ENCODE results near the gene TRAP1. TPM values are rescaled to one million over a fixed set of nuclear protein-coding genes. Genes with fewer than 3 reads are reported as not detected.

The TRAP1 gene
- total RNA-seq, 2 experiments from 2014 or later = 68.0 to 75.9 TPM

- no peaks in the 10 kb centered on the region for H3K27me3 Mint-ChIP-seq
- H3K36me3 ChIP-seq (ENCODE audit: insufficient read depth, low read length) = peaks cover 82% of the 10 kb centered on the region
- no peaks in the 10 kb centered on the region for H3K9me3 ChIP-seq (ENCODE audit: control insufficient read depth in 1 of 2, insufficient read depth in 1 of 2, low read length in 2 of 2)
- no peaks in the 10 kb centered on the region for H3K27me3 ChIP-seq (ENCODE audit: control insufficient read depth in 1 of 2, insufficient read depth in 2 of 2, low read length in 2 of 2)
- no peaks in the 10 kb centered on the region for H3K4me1 ChIP-seq (ENCODE audit: insufficient read depth, low read length)
- ATAC-seq (ENCODE audit: poor library complexity) (no peak), DNase-seq (no peak)
- POLR2A ChIA-PET = no interaction called here
- H3K9me3 Mint-ChIP-seq = no peaks in the 10 kb centered on the region
- H3K4me1 Mint-ChIP-seq (ENCODE audit: low read depth) = no peaks in the 10 kb centered on the region
- no peak overlapping the region for H3K4me3 ChIP-seq (ENCODE audit: low read length)
- no peak overlapping the region for H3K27ac ChIP-seq (ENCODE audit: low read depth in 1 of 2, low read length in 2 of 2)
- TF ChIP-seq CTCF (IDR thresholded peaks at IDR 0.05) = no peak
- no peak overlapping the region for H3K4me3 Mint-ChIP-seq
- intact Hi-C loops (cut with DNase I, micrococcal nuclease) = no loop called here
- CTCF ChIA-PET = interaction anchor here (1.7 kb wide), 1 partner anchor 41 kb away, joined by 3 read pairs; no protein-coding TSS in a partner anchor
- H3K27ac Mint-ChIP-seq = no peak overlapping the region
- H3K36me3 Mint-ChIP-seq (ENCODE audit: low read depth) = peaks cover 86% of the 10 kb centered on the region
Measured at GRCh38 chr16:3731126-3731935, 14.0 kb upstream of the TRAP1 start.

GRCh38 chr16:3730161-3731125 lies 13.1 kb upstream of the TRAP1 start:
- H3K27me3 Mint-ChIP-seq = no peaks in the 10 kb centered on the region
- peaks cover 78% of the 10 kb centered on the region for H3K36me3 Mint-ChIP-seq (ENCODE audit: low read depth)
- H3K4me1 Mint-ChIP-seq (ENCODE audit: low read depth) = no peaks in the 10 kb centered on the region
- ATAC-seq (ENCODE audit: poor library complexity) (no peak), DNase-seq (no peak)
- H3K27ac ChIP-seq (ENCODE audit: low read depth in 1 of 2, low read length in 2 of 2) = no peak overlapping the region
- H3K9me3 ChIP-seq (ENCODE audit: control insufficient read depth in 1 of 2, insufficient read depth in 1 of 2, low read length in 2 of 2) = no peaks in the 10 kb centered on the region
- no peak overlapping the region for H3K4me3 Mint-ChIP-seq
- no peak overlapping the region for H3K4me3 ChIP-seq (ENCODE audit: low read length)
- no peak for TF ChIP-seq CTCF (IDR thresholded peaks at IDR 0.05)
- intact Hi-C loops (cut with DNase I, micrococcal nuclease) = no loop called here
- H3K9me3 Mint-ChIP-seq = no peaks in the 10 kb centered on the region
- no peaks in the 10 kb centered on the region for H3K4me1 ChIP-seq (ENCODE audit: insufficient read depth, low read length)
- ChIA-PET CTCF (interaction anchor here (1.7 kb wide), 1 partner anchor 40 kb away, joined by 3 read pairs; no protein-coding TSS in a partner anchor), POLR2A (no interaction called here)
- H3K27ac Mint-ChIP-seq = no peak overlapping the region
- H3K36me3 ChIP-seq (ENCODE audit: insufficient read depth, low read length) = peaks cover 73% of the 10 kb centered on the region
- no peaks in the 10 kb centered on the region for H3K27me3 ChIP-seq (ENCODE audit: control insufficient read depth in 1 of 2, insufficient read depth in 2 of 2, low read length in 2 of 2)

DNA sequence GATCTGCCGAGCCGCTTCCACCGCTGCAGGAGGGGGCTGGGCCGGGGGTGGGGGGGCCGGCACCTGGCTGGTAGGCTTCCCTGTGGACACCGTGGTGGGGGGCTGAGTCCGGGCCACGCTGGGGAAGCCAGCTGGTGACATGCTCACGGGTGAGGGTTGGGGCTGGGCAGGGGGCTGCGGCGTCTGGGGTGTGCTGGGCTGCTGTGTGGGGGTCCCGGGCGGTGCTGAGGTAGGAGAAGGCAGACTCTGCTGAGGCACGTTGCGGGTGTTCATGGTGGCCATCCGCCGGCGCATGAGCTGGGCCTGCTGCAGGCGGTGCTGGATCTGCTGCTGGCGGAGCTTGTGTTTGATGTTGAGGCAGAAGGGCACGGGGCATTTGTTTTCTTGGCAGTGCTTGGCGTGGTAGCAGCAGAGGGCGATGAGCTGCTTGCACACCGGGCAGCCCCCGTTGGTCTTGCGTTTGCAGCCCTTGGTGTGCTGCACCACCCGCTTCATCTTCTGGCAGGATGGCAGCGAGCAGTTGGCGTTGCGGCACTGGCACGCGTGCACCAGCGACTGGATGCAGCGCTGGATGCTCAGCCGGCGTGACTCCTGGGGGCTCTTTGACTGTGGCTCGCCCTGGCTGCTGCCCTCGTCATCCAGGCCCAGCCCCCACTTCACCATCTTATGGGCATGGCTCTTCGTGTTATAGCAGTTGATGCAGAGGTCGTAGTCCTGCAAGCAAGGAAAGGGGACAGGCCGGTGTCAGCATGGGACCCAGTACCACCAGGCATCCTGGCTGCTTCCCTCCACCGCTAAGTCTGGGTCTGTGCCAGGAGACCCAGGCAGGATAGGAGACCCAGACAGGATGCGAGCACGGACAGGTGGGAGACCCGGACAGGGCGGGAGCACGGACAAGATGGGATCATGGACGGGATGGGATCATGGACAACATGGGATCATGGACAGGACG lies 12.1 kb upstream of the TRAP1 start:
- Mint-ChIP-seq H3K9me3 (no peaks in the 10 kb centered on the region), H3K27me3 (no peaks in the 10 kb centered on the region), H3K36me3 (ENCODE audit: low read depth) (peaks cover 68% of the 10 kb centered on the region), H3K4me1 (ENCODE audit: low read depth) (no peaks in the 10 kb centered on the region), H3K27ac (no peak overlapping the region), H3K4me3 (no peak overlapping the region)
- POLR2A ChIA-PET = no interaction called here
- Histone ChIP-seq H3K27ac (ENCODE audit: low read depth in 1 of 2, low read length in 2 of 2) (no peak overlapping the region), H3K27me3 (ENCODE audit: control insufficient read depth in 1 of 2, insufficient read depth in 2 of 2, low read length in 2 of 2) (no peaks in the 10 kb centered on the region), H3K4me1 (ENCODE audit: insufficient read depth, low read length) (no peaks in the 10 kb centered on the region), H3K9me3 (ENCODE audit: control insufficient read depth in 1 of 2, insufficient read depth in 1 of 2, low read length in 2 of 2) (no peaks in the 10 kb centered on the region), H3K36me3 (ENCODE audit: insufficient read depth, low read length) (peaks cover 63% of the 10 kb centered on the region), H3K4me3 (ENCODE audit: low read length) (no peak overlapping the region)
- TF ChIP-seq CTCF (IDR thresholded peaks at IDR 0.05) = no peak
- DNase-seq = no peak
- CTCF ChIA-PET = no interaction called here
- ATAC-seq (ENCODE audit: poor library complexity) = no peak
- intact Hi-C loops (cut with DNase I, micrococcal nuclease) = no loop called here

All from CD4-positive, alpha-beta T cell (primary cell).